ENCODE results near the gene NANOS1.

DNA sequence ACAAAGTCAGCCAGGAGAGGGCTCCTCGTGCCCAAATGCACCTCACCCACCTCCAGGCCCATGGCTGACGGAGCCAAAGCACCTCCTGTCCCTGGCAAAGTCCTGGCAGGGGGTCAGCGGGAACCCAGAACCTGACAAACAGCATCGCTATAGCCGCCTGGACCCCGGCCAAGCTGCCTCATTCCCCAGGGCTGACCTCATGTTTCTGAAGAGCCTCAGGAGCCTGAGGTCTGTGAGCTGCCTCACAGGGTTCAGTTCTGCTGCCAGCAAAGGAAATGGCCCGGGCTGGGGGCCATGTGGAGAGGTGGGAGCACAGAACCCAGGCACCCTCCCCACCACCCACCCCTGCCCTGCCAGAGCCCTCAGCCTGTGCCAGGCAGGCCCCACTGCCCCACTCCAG, 4.2 kb upstream of the NANOS1 start:
- TF ChIP-seq EZH2 (IDR thresholded peaks at IDR 0.05; ENCODE audit: borderline replicate concordance): no peak
- no peak for TF ChIP-seq CTCF (IDR thresholded peaks at IDR 0.05; ENCODE audit: poor library complexity)
